ENCODE data around the gene DHRS12.

DNA sequence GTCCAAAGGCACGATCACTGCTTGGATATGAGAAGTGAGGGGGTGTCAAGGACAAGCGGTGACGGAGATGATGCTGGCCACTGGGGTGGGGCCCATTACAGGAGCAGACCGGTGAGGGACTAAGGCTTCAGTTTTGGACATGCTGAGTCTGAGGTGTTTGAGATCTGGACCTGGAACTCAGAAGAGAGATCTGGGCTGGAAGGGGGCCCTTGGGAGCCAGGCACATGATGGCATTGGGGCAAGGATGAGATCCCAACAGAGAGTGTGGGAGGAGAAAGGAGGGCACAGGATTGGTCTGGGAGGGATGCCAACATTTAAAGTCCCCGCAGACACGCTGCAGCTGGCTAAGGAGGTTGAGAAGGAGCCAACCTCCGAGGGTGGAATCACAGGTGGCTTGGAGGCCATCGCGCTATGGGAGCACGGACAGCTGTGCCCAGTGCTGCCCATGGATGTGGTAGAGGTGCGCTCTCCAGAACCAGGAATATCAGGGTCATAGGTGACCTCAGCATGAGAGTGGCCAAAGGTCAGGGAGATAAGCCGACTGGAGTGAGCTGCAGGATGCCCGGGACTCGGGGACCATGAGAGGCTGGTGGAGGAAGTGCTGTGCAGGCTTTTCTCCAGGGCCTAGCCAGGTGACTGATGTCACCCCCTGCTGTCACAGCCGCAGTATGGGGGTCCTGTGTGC, 21.8 kb downstream of the DHRS12 start:
- TF ChIP-seq, protein P1, sequence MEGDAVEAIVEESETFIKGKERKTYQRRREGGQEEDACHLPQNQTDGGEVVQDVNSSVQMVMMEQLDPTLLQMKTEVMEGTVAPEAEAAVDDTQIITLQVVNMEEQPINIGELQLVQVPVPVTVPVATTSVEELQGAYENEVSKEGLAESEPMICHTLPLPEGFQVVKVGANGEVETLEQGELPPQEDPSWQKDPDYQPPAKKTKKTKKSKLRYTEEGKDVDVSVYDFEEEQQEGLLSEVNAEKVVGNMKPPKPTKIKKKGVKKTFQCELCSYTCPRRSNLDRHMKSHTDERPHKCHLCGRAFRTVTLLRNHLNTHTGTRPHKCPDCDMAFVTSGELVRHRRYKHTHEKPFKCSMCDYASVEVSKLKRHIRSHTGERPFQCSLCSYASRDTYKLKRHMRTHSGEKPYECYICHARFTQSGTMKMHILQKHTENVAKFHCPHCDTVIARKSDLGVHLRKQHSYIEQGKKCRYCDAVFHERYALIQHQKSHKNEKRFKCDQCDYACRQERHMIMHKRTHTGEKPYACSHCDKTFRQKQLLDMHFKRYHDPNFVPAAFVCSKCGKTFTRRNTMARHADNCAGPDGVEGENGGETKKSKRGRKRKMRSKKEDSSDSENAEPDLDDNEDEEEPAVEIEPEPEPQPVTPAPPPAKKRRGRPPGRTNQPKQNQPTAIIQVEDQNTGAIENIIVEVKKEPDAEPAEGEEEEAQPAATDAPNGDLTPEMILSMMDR (IDR thresholded peaks at IDR 0.05) = no peak
- no peak for TF ChIP-seq EP300 (IDR thresholded peaks at IDR 0.05)
- TF ChIP-seq POLR2A (IDR thresholded peaks at IDR 0.05) = no peak
- no peak for TF ChIP-seq POLR2AphosphoS5 (IDR thresholded peaks at IDR 0.05)
